ENCODE results near the gene NFATC3. TPM values are rescaled to one million over a fixed set of nuclear protein-coding genes. Genes with fewer than 3 reads are reported as not detected.

Gene NFATC3
- total RNA-seq, 4 donors from 2014 or later, result 28.2 to 49.2 (median 31.9) TPM

DNA sequence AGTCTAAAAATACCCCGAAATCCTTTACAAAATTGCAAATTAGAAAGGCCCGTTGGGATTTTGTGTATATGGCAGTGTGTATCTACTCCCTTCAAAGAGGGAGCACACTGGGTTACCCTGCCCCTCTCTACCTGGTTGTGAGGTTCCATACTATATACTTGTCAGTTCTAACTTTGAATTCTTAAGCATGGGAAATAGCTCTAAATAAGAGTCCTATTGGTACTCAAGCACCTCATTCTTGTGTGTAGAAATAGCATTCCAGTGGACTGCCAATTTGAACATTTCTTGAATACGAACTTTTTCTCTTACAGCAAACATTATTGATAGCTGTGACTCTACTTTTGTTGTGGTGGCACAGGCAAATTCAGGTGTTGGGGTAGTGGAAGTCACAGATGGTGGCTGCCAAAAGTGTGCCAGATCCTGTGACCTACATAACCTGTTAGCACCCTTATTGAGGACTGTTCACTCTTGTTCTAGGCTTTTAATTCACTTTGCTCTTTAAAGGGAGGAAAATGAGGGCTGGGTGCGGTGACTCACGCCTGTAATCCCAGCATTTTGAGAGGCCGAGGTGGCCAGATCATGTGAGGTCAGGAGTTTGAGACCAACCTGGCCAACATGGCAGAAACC, 134.7 kb downstream of the NFATC3 start:
- no peak for DNase-seq (ENCODE audit: low spot score in 2 of 2)
- TF ChIP-seq, protein P1, sequence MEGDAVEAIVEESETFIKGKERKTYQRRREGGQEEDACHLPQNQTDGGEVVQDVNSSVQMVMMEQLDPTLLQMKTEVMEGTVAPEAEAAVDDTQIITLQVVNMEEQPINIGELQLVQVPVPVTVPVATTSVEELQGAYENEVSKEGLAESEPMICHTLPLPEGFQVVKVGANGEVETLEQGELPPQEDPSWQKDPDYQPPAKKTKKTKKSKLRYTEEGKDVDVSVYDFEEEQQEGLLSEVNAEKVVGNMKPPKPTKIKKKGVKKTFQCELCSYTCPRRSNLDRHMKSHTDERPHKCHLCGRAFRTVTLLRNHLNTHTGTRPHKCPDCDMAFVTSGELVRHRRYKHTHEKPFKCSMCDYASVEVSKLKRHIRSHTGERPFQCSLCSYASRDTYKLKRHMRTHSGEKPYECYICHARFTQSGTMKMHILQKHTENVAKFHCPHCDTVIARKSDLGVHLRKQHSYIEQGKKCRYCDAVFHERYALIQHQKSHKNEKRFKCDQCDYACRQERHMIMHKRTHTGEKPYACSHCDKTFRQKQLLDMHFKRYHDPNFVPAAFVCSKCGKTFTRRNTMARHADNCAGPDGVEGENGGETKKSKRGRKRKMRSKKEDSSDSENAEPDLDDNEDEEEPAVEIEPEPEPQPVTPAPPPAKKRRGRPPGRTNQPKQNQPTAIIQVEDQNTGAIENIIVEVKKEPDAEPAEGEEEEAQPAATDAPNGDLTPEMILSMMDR (IDR thresholded peaks at IDR 0.05), result no peak
- no peak for TF ChIP-seq POLR2A (IDR thresholded peaks at IDR 0.05)
- intact Hi-C loops (cut with DNase I; ENCODE audit: low total_unique reads), result loop anchor here (10.0 kb wide), 1 partner anchor 225 kb away; the partner anchor contains the start of gene DPEP2
- no peak overlapping the region for H3K4me3 ChIP-seq (ENCODE audit: low read depth, poor library complexity, severe bottlenecking)
- 94 to 95% methylated on average over 6 of the region's 6 CpGs for WGBS, 2 donors

DNA sequence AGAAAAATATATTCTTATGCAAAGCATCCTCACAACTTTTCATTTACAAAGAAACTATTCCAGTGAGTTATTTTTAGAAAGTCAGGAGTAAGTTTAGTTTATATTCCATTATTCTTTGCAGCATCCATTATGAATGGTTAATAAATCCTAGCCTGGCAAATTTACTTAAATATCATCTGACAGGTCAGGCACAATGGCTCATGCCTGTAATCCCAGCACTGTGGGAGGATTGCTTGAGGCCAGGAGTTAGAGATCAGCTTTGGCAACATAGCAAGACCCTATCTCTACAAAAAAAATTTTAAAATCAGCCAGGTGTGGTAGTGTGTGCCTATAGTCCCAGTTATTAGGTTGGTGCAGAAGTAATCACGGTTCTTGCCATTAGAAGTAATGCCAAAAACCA, 137.9 kb downstream of the NFATC3 start:
- TF ChIP-seq, protein P1 (IDR thresholded peaks at IDR 0.05), result no peak
- no peak for TF ChIP-seq POLR2A (IDR thresholded peaks at IDR 0.05)
- DNase-seq (ENCODE audit: low spot score in 2 of 2), result no peak
- intact Hi-C loops (cut with DNase I; ENCODE audit: low total_unique reads), result loop anchor here (10.0 kb wide), 1 partner anchor 228 kb away; the partner anchor contains the start of gene DPEP2
- 76 to 82% methylated on average over 1 of the region's 1 CpG for WGBS, 2 donors
- H3K4me3 ChIP-seq (ENCODE audit: low read depth, poor library complexity, severe bottlenecking), result no peak overlapping the region

DNA sequence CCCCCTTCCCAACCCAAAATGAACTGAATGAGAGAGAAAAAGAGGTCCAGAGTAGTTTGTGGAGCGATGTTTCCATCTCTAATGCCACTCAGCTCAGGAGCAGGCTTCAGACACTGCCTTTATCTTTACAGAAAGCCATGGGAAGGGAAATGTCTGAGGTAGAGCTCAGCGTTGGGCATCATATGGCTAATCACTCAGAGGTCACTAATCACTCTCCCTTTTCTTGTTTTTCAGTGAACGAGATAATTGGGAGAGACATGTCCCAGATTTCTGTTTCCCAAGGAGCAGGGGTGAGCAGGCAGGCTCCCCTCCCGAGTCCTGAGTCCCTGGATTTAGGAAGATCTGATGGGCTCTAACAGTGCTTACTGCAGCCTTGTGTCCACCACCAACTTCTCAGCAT, 140.9 kb downstream of the NFATC3 start:
- 82 to 88% methylated on average over 4 of the region's 4 CpGs for WGBS, 2 donors
- TF ChIP-seq POLR2A (IDR thresholded peaks at IDR 0.05), result no peak
- TF ChIP-seq, protein P1 (IDR thresholded peaks at IDR 0.05), result no peak
- H3K4me3 ChIP-seq (ENCODE audit: low read depth, poor library complexity, severe bottlenecking), result no peak overlapping the region
- intact Hi-C loops (cut with DNase I; ENCODE audit: low total_unique reads), result loop anchor here (10.0 kb wide), 1 partner anchor 231 kb away; the partner anchor contains the start of gene DPEP2
- DNase-seq (ENCODE audit: low spot score in 2 of 2), result no peak

DNA sequence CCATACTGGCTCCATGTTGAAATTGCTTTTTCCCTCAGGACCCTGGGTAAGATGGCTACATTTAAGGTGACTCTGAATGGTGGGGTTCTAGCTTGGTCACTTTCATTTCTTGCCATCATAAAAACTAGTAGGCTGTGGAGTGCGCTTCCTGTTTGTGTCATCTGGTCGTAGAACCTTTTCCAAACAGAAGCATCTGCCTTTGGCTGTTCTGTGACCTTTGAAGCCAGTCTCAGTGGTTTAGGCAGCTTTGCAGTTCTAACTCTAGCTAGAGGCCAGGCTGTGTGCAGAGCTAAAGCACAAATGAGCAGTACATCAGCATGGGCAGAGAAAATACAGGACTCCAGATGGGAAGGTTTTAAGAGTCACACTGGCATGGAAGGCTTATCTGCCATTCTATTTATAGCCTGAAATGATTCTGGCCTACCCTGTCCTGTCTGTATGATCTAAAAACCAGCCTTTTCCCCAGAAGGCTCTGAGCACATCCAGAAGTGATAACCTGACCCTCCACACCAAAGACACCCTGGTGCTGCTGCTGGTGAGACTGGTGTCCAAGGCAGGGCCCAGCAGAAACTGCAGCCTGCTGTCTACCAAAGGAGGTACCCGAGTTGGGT, 142.1 kb downstream of the NFATC3 start:
- 57 to 70% methylated on average over 3 of the region's 3 CpGs for WGBS, 2 donors
- H3K4me3 ChIP-seq (ENCODE audit: low read depth, poor library complexity, severe bottlenecking), result no peak overlapping the region
- intact Hi-C loops (cut with DNase I; ENCODE audit: low total_unique reads), result loop anchor here (10.0 kb wide), 1 partner anchor 232 kb away; the partner anchor contains the start of gene DPEP2
- no peak for DNase-seq (ENCODE audit: low spot score in 2 of 2)
- TF ChIP-seq POLR2A (IDR thresholded peaks at IDR 0.05), result no peak
- TF ChIP-seq, protein P1 (IDR thresholded peaks at IDR 0.05), result no peak

DNA sequence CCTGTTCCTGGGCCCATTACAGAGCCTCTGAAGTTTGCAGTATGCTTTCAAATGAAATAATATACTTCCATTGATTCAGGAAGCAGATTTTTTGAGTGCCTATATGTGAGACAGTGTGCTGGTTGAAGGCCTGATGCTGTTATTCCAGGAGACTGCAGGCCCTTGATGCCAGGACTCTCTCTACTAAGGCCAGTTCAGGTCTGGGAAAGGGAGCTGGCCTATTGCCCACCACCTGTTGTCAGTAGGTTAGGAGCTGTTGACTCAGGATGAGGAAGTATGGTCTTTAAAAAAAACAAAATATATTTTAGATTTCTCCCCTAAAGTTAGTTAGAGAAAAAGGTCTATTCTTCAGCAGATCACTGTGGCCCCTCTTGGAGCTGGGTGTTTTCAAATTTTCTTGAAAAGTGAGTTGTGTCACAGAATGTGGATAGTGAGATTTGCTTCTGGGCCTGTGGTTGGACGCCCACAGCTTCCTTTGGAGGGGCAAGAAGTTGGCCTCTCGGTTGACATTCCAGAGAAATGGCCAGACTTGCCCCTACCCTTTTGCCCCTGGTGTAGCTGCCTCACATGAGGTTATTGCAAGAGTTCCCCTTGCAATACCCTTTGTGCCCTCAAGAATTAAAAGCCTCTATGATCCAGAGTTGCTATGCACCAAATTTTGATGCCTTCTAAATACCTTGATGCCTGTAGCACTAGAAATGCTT, 142.8 kb downstream of the NFATC3 start:
- no peak overlapping the region for H3K4me3 ChIP-seq (ENCODE audit: low read depth, poor library complexity, severe bottlenecking)
- TF ChIP-seq, protein P1 (IDR thresholded peaks at IDR 0.05), result no peak
- no peak for TF ChIP-seq POLR2A (IDR thresholded peaks at IDR 0.05)
- WGBS, 2 donors, result 67 to 91% methylated on average over 2 of the region's 2 CpGs
- peak in 1 of 2 donors; percentile 82 for DNase-seq (ENCODE audit: low spot score in 2 of 2)
- intact Hi-C loops (cut with DNase I; ENCODE audit: low total_unique reads), result loop anchor here (10.0 kb wide), 1 partner anchor 233 kb away; the partner anchor contains the start of gene DPEP2
